GM21360 (cell line): Measurements from ENCODE around the gene MYO7A.

Source experiments
- ATAC-seq: cut with Tn5 transposase; IDR thresholded peaks from one replicate; pipeline ENCODE4 v1.9.1; 2021; ENCODE audit warnings: mild to moderate bottlenecking, moderate library complexity; ENCODE audit not compliant: unreplicated experiment

Gene MYO7A

GRCh38 chr11:77182542-77183430 is 54.7 kb downstream of the MYO7A start:
- no peak for ATAC-seq

GRCh38 chr11:77183431-77183984 is 55.5 kb downstream of the MYO7A start:
- no peak for ATAC-seq

- ATAC-seq = no peak
Measured at GRCh38 chr11:77184136-77184860, 56.3 kb downstream of the MYO7A start.

- ATAC-seq = no peak
Measured at GRCh38 chr11:77186302-77186701, 58.3 kb downstream of the MYO7A start.

- no peak for ATAC-seq
Measured at GRCh38 chr11:77187111-77187750, 59.2 kb downstream of the MYO7A start.

GRCh38 chr11:77187776-77188632 is 60.0 kb downstream of the MYO7A start:
- no peak for ATAC-seq

GRCh38 chr11:77188633-77189491 is 60.8 kb downstream of the MYO7A start:
- ATAC-seq = no peak

GRCh38 chr11:77189588-77190210 is 61.7 kb downstream of the MYO7A start:
- ATAC-seq = no peak

GRCh38 chr11:77190331-77191075 is 62.5 kb downstream of the MYO7A start:
- ATAC-seq = no peak

GRCh38 chr11:77191429-77191822 is 63.4 kb downstream of the MYO7A start:
- no peak for ATAC-seq

GRCh38 chr11:77191823-77192495 is 63.9 kb downstream of the MYO7A start:
- no peak for ATAC-seq

GRCh38 chr11:77193167-77193566 is 65.1 kb downstream of the MYO7A start:
- ATAC-seq = no peak

GRCh38 chr11:77193911-77194830 is 66.1 kb downstream of the MYO7A start:
- no peak for ATAC-seq

- ATAC-seq = no peak
Measured at GRCh38 chr11:77195071-77195755, 67.2 kb downstream of the MYO7A start.

GRCh38 chr11:77196961-77197360 is 68.9 kb downstream of the MYO7A start:
- ATAC-seq = no peak
